Measurements from ENCODE around the gene FNDC3A.

Gene FNDC3A

DNA sequence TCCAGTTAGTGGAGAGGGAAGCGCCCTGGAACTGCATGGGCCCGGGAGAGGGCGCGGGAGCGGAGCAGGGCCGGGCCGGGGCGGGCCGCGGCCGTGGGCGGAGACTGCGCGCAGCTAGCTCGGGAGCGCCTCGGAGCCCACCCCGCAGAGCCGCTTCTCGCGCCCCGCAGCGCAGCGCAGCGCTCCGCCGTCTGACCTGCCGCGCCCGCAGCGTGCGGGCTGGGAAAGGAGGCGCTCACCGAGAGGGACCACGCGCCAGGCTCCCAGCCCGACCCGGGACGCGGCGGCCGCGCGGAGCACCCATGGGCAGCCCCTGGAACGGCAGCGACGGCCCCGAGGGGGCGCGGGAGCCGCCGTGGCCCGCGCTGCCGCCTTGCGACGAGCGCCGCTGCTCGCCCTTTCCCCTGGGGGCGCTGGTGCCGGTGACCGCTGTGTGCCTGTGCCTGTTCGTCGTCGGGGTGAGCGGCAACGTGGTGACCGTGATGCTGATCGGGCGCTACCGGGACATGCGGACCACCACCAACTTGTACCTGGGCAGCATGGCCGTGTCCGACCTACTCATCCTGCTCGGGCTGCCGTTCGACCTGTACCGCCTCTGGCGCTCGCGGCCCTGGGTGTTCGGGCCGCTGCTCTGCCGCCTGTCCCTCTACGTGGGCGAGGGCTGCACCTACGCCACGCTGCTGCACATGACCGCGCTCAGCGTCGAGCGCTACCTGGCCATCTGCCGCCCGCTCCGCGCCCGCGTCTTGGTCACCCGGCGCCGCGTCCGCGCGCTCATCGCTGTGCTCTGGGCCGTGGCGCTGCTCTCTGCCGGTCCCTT, 244.5 kb downstream of the FNDC3A start, which contains the start of gene MLNR:
TSS of gene MLNR (plus strand) at position 303 of the 820 bp plus-strand sequence. CDS start at position 303, 0 bp downstream.
- DNase-seq: peak; percentile 18

DNA sequence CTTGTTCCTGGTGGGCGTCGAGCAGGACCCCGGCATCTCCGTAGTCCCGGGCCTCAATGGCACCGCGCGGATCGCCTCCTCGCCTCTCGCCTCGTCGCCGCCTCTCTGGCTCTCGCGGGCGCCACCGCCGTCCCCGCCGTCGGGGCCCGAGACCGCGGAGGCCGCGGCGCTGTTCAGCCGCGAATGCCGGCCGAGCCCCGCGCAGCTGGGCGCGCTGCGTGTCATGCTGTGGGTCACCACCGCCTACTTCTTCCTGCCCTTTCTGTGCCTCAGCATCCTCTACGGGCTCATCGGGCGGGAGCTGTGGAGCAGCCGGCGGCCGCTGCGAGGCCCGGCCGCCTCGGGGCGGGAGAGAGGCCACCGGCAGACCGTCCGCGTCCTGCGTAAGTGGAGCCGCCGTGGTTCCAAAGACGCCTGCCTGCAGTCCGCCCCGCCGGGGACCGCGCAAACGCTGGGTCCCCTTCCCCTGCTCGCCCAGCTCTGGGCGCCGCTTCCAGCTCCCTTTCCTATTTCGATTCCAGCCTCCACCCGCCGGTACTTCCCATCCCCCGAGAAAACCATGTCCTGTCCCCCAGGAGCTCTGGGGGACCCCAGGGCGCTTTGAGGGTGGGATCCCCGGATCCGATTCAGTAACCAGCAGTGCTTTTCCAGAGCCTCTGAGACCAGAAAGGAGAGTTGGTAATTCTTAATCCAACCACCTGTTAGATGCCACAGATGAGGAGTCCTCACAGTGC, 245.3 kb downstream of the FNDC3A start:
- DNase-seq: peak; percentile 63

DNA sequence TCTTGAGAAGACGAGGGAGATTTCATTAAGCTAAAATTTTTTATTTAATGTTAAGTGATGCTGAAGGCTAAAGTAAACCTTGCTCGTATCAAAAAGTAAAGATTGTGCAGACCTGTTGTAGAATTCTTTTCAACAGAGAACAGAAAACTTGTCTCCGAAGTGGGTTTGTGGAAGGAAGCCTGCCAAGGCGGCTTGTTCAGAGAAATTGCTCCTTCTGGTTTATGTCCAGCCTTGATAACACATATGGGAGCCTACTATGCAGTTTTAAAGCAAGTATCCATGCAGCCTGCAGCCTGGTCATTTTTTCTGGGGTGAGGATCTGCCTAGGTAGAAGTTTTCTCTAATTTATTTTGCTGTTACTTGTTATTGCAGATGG, 245.9 kb downstream of the FNDC3A start:
- no peak for DNase-seq

DNA sequence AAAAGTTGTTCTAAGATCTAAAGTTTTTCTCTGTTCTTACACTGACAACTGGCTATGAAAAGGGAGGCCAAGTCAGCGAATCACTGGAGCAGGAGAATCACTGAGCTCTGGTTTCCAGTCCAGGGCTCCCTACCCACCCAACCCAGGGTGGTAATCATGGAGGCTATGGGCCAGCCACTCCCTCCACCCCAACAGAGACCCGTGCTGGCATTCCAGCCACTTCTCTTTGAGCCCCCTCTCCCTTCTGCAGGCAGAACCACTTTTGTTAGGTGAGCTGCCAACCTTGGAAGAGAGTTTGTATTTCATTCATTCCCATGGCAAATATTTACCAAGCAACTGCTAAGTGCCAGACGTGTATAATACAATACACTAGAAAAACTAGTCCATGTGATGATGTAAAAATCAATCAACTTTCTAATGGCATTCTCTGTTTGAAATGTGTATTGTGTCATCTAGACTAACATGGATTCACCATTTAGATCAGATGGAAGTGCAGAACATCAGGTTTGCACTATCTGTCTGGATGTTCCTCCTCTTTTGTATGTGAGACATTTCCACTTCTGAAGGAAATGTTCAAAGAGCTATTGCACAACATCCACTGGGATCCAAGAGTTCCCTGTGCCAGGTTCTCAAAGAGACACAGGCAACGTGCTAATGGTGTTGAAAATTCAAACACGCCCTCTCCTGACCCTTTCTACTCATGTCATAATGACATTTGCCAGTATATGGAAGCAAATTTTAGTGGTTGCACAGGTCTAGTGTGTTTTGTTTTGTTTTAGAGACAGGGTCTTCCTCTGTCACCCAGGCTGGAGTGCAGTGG, 249.7 kb downstream of the FNDC3A start:
- DNase-seq: peak; percentile 34

DNA sequence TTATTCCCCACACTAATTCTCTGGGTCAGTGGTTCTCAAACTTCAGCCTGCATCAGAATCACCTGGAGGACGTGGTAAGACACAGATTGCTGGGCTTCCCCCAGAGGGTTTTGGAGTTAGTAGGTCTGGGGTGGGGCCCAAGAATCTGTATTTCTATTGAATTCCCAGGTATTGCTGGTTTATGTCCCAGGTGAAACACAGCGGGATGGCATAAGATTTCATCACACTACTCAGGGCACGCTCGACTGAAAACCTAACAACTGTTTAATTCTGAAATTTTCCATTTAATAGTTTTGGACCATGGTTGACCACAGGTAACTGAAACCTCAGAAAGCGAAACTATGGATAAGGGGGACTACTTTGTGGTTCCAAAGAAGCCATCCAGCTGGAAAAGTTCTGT, 250.9 kb downstream of the FNDC3A start:
- DNase-seq: no peak

DNA sequence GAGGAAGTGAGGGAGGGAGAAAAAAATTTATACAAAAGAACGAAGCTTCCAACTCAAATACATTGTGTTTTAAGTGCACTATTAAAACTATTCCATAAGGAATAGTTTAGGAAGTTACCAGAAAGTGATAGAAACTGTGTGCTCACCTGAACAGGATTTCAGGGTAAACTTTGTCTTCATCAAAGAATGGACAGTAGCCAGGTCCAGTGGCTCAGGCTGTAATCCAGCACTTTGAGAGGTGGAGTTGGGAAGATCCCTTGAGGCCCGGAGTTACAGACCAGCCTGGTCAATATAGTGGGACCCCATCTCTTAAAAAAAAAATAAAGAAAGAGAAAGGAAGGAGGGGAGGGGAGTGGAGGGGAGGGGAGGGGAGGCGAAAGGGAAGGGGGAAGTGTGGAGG, 259.0 kb downstream of the FNDC3A start:
- DNase-seq: no peak

DNA sequence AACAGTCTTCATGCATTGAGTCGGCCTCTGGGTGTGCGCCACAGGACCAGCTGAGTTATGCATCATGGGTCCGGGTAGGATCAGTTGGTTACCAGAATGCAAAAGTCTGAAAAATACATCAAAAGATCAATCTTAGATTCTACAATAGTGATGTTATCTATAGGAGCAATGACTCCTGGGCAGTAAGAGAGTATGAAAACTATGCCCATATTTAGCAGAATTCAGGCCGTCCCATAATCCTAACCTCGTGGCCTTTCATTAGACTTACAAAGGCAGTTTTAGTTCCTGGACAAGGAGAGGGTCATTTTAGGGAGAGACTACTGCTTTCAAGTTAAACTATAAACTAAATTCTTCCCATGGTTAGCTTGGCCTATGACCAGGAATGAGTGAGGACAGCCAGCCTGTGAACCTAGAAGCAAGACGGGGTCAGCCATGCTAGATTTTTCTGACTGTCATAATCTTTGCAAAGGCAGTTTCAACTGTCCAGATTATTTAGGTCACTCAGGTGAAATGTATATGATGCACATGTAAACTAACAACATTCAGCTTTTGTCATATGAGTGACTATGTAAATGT, 260.2 kb downstream of the FNDC3A start:
- DNase-seq: no peak

DNA sequence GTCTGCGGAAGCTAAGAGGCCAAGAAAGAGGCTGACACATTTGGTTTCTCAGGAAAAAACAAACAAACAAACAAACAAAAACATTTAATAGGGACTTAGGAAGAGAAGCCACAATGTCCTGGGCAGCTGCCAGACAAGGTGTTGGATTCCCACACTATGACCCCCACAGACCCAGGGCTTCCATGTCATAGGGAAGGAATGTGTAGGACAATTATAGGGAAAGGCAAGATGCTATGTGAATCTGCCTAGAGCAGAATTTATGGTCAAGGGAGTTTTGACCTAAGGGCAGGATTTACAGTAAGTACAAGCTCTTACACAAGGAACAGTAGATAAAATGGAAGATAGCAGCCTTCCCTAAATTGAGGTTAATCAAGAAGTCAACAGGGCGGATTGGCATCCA, 262.9 kb downstream of the FNDC3A start:
- DNase-seq: no peak

DNA sequence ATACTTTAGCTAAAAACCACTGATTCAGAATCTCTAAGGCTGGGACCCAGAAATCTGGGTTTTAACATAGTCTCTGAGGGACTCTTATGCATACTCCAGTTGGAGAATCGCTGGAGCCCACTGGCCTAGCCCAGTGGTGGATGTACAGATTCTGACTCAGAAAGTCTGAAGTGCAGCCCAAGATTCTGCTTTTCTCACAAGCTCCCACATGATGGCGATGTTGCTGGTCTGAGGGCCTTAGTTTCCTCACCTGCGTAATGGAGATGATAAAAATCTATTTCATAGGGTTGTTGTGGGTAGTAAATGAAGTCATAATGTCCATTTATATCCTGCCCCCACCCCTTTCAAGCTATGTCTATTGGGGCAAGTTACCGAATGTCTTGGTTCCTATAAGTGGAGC, 264.3 kb downstream of the FNDC3A start:
- DNase-seq: peak; percentile 42

DNA sequence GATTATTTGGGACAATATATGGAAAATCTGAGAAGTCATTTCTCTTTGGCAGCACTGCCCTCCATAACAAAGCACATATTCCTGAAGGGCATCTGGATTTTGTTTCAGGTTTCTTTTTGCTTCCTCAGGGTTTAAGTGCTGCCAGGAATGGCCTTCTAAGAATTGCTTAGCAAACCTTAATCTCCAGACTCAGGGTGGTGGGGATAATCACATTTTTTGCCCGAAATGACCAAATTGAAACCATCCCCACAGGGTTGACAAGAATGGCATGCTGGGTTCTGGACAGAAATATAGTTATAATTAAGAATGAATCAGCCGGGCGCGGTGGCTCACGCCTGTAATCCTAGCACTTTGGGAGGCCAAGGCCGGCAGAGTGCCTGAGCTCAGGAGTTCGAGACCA, 265.6 kb downstream of the FNDC3A start:
- DNase-seq: no peak

DNA sequence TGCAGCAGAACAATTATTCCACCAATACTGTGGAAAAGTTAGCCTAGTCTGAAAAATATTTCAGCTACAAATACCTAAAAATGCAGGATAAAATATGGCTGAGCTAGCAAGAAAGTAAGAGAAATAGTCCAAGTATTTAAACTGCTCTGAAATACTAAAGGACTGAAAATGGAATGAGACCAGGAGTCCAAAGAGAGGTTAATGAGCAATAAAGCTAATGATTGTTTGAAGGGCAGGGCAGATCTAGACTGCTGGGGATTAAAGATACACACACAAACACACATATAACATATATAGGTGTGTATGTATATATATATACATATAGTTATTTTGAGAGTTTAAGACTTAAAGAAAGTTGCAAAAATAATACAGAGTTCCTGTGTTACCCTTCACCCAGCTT, 269.4 kb downstream of the FNDC3A start:
- no peak for DNase-seq

DNA sequence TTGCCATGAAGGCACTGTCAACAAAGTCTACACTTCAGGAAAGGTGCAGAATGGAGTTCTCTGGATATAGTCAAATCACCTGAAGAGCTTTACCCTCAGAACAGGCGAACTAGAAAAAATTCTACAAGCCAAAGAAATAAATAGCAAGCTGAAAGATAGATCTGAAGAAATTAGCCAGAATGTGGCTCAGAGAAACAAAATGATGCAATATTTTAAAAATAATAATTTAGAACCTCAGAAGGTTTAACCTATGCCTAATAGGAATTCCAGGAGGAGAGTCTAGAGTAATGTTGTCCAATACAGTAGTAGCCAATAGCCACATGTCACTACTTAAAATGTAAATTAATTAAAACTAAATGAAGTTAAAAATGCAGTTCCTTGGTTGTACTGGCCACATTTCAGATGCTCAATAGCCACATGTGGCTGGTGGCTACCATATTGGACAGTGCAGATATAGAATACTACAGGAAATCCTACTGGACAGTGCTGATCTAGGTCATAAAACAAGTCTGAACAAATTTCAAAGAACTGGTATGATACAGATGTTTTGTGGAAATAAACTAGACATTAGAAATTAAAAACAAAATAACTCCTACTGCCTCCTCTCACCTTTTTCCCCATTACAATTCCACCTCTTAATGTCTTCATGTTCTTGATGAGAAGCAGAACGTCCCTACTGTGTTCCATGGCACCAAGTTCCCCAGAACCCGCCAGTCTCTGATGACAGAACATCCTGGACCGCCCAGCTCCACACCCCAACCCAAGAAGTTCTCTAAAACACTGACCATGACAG, 271.3 kb downstream of the FNDC3A start:
- peak; percentile 3 for DNase-seq

DNA sequence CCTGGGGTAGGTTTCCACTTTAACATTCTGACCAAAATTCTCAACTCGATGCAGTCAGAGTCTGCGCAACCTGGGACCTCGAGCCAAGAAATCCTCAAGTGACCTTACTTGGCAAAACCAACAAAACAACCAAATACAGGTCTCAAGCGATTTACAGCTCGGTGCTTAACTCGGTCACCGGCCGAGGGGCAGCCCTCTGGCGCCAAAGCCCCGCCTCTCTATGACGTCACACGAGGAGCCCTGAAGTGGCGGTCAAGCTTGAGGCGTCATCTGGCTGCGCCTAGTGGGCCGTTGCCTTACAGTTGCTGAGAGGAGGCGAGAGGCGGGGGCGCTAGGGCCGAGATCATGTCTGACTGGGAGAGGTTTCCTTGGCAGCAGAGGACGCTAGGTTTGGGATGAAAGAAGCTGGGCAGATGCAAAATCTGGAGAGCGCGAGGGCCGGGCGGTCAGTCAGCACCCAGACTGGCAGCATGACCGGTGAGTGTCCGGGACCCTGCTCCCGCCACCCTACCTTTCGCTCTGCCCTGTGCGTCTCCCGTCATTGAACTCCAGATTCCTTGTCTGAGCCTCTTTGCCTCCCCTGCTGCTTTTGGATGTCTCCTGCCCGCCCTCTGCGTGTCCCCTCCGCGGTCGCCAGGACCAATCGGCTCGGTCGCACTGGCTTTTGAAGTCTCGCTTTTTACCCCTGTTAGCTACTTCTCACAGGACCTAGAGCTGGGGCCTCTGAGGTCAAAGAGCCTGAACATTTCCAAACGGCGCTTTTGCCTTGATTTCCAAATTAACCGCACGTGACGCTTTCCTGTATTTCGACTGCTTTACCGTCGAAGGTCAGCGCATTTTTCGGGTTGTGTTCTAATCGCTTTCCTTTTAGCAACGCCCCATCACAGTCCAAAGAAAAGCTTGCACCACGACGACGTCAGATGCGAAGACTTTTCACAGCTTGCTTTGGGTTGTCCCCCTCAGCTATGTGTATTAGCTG, 272.2 kb downstream of the FNDC3A start, which contains the start of gene CDADC1:
TSS of gene CDADC1 (plus strand) at position 283 of the 979 bp plus-strand sequence. CDS start at position 396, 113 bp downstream.
- DNase-seq: peak; percentile 98

DNA sequence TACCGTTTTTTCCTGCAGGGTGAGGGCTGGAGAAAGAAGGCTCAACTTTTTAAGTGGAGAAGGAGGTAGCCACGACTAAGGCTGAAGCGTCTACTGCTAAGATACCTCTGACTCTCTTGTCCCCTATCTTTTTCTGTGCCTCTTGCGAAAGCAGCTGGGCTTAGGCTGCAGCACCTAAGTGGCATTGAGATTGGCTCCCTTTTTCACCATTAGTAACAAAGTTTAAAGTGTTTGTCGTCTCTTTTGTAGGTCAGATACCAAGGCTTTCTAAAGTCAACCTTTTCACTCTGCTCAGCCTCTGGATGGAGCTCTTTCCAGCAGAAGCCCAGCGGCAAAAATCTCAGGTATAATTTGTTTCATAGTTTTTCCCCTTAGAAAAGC, 272.9 kb downstream of the FNDC3A start:
- DNase-seq: no peak

DNA sequence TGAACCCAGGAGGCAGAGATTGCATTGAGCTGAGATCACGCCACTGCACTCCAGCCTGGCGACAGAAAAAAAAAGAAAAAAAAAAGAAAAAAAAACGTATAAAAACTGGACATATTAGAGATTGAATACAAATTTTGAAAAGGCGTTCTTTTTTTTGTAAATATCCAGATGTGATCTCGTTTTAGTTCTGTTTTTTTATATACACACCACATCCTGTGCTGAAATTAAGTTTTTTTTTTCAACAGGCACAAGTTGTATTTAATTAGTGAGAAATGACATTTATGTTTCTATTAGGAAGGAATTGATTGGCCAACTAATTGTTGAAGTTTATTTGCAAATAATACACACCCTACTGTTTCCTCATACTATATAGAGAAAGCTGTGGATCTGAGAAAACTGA, 275.6 kb downstream of the FNDC3A start:
- no peak for DNase-seq

DNA sequence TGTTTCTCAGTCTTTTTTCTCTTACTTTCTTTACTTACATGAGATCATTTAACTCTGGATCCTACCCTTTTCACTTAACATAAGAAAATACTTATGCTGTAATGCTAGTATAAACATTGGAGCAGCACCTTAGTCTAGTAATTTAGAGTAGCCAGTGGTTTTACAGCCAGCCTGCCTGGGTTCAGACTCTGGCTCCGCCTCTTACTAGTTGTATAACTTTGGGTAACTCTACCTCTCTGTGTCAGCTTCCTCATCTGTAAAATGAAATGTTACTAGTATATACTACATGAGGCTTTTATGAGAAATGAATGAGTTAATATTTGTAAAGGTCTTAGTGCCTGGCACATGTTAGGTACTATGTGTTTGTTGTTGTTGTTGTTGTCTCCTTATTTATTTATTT, 277.6 kb downstream of the FNDC3A start:
- DNase-seq: no peak

DNA sequence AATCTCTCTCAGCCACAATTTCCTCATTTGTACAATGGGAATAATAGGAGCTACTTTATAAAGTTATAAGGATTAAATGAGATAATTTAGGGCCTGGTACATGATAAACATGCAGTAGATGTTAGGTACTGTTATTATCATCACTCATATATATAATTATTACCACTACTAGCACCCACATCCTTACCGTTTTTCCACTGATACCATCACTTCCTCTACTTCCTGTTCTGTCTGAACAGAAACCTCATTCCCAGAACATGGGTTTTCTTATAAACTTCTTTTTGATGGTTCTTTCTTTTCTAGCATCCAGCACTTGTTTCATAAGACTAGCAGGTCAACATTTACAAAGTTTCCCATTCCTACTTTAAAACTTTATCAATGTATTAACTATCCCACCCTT, 278.3 kb downstream of the FNDC3A start:
- DNase-seq: no peak

DNA sequence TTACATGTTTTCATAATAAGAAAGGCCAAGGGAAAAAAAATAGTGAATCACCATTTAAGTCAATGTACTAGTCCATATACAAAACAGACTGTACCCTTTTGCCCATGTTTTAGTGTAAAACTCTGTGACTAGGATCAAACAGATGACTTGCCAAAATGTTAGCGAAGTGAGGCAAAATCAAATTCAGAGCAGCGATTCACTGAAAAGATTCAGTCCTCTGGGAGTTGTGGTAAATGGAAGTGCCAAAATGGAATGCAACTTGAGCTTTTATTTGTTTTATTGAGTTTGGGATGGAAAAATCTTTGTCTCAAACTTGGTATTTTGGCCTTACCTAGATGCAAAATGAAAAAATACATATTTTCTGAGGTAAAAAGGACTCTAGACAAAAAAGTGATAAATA, 281.1 kb downstream of the FNDC3A start:
- no peak for DNase-seq

DNA sequence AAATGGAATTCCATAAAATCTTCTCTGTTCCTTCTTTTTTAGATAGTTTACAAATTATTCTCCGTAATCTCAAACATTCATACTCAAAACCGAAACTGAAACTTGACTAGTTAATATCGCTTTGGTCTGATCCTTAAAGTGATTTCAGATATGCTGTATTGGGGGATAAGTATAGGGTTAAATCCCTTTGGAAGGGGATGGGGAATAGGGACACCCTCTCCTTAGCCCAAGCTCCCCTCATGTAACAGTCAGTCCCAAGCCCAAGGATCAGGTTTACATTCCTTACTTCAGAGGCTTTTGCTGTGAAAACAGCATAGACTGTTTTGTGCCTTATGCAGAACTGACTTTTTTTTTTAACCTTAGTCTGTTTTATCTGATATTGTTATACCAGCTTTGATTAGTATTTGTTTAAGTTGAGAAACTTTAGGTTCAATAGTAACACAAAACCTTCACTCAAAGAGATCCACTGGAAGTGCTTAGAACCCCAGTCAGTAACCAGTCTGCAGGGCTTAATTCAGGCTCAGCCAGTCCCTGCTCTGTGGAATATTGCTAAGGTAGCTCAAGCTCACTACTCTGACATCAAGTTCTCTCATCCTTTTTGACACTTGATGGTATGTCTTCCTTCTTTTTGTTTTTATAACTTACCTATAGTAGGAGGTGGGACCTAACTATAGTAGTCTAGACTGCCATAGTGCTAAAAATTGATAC, 282.5 kb downstream of the FNDC3A start:
- DNase-seq: peak; percentile 66

Measured in inflammatory macrophage treated with lipopolysaccharide for 4 hours (primary cell).